Loucy (cell line): ENCODE results near the gene MPP4.

Source experiments
- EZH2phosphoT487 ChIP-seq: fragments of 200-600 bp; IDR thresholded peaks from 2 replicates; pipeline ENCODE4 v1.6.1; 2018; ENCODE audit warnings: antibody characterized with exemption, mild to moderate bottlenecking, moderate library complexity, borderline replicate concordance
- TF ChIP-seq, protein P1 (sequence below): fragments of 200-600 bp; sonication (generic); conservative IDR thresholded peaks from 2 replicates; pipeline ENCODE4 v1.5.1; 2014; ENCODE audit warnings: mild to moderate bottlenecking, antibody characterized with exemption, low read length

DNA sequence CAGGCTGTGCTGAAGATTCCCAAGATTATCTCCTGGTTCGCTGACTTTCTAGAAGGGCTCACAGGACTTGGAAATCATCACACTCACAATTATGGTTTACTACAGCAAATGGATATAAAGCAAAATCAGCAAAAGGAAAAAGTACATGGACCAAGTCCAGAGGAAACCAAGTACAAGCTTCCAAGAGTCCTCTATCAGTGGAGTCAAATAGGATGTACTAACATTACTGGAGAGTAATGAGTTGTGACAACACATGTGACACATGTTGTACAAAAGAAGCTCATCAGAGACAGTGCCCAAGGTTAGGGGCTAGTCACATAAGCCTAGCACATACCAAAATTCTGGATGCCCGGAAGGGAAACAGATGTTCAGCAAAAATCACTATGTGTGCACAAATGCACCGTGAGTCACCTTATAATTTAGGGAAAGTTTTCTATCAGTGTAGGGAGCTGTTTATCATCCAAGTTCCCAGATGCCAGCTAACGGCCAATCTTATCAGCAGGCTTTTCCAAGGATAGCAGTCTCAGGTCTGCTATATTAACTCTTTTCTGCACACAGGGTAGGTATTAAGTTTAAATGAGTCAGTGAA, 64.7 kb downstream of the MPP4 start:
- TF ChIP-seq, protein P1, sequence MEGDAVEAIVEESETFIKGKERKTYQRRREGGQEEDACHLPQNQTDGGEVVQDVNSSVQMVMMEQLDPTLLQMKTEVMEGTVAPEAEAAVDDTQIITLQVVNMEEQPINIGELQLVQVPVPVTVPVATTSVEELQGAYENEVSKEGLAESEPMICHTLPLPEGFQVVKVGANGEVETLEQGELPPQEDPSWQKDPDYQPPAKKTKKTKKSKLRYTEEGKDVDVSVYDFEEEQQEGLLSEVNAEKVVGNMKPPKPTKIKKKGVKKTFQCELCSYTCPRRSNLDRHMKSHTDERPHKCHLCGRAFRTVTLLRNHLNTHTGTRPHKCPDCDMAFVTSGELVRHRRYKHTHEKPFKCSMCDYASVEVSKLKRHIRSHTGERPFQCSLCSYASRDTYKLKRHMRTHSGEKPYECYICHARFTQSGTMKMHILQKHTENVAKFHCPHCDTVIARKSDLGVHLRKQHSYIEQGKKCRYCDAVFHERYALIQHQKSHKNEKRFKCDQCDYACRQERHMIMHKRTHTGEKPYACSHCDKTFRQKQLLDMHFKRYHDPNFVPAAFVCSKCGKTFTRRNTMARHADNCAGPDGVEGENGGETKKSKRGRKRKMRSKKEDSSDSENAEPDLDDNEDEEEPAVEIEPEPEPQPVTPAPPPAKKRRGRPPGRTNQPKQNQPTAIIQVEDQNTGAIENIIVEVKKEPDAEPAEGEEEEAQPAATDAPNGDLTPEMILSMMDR = no peak
- TF ChIP-seq EZH2phosphoT487 = no peak
